ENCODE results near the gene RTRAF. TPM values are rescaled to one million over a fixed set of nuclear protein-coding genes. Genes with fewer than 3 reads are reported as not detected.

The RTRAF gene
- polyA plus RNA-seq, 1 experiment = 205 TPM

- no peak for TF ChIP-seq CTCF (IDR thresholded peaks at IDR 0.05; ENCODE audit: insufficient read depth, low read depth, low read length)
- POLR2A ChIA-PET = interaction anchor here (0.5 kb wide), 1 partner anchor 148 kb away, joined by 3 read pairs; no protein-coding TSS in a partner anchor
- CTCF ChIA-PET = interaction anchor here (0.9 to 1.0 kb wide), 2 partner anchors 10 to 40 kb away, joined by 3 read pairs; no protein-coding TSS in a partner anchor
- DNase-seq (ENCODE audit: low read depth) = no peak
- Histone ChIP-seq H3K27me3 (ENCODE audit: control insufficient read depth, insufficient read depth, low read length) (no peaks in the 10 kb centered on the region), H3K36me3 (ENCODE audit: control insufficient read depth, insufficient read depth, low read length) (peaks cover 22% of the 10 kb centered on the region), H3K4me3 (ENCODE audit: low read depth, low read length) (no peak overlapping the region)
Observed at GRCh38 chr14:52006361-52006760, 17.0 kb downstream of the RTRAF start.

DNA sequence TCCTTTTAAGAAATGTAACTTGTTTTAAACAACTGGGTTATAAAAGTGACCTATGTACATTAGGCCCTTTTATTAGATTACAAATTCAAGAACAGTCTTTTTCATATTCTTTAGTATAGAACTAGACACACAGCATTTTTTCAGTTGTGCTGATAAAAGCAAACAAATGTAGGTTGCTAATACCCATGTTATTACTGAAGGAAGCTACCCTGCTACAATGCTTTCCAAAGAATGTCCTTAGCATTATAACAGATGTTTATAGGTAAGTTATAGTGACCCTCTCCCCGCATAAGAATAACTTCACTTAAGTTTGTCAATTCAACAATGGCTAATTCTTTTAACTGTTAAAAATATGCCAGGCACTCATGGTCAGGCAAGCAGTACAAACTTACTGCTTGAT lies 17.9 kb downstream of the RTRAF start:
- H3K36me3 ChIP-seq (ENCODE audit: control insufficient read depth, insufficient read depth, low read length) = peaks cover 26% of the 10 kb centered on the region
- no peaks in the 10 kb centered on the region for H3K27me3 ChIP-seq (ENCODE audit: control insufficient read depth, insufficient read depth, low read length)
- ChIA-PET CTCF (interaction anchor here (1.4 kb wide), 1 partner anchor 14 kb away, joined by 6 read pairs; no protein-coding TSS in a partner anchor), POLR2A (no interaction called here)
- TF ChIP-seq CTCF (IDR thresholded peaks at IDR 0.05; ENCODE audit: insufficient read depth, low read depth, low read length) = no peak
- no peak for DNase-seq (ENCODE audit: low read depth)
- no peak overlapping the region for H3K4me3 ChIP-seq (ENCODE audit: low read depth, low read length)

DNA sequence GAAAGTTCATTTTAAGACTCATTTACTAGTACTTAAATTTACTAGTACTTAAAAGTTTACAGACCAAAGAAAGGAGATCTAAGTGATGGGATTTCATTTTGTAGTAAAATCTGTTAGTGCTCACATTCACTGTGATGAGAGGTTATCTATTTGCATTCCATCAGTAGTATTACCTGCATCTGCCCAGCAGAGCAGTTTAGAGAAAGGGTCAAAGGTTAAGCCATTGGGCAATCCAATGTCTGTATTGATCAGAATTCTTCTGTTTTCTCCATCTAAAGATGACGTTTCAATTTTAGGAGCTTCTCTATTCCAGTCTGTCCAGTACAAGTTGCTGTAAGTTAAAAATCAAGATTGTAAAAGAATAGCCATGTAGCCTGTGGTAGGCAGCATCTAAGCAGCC lies 18.3 kb downstream of the RTRAF start:
- no peak for TF ChIP-seq CTCF (IDR thresholded peaks at IDR 0.05; ENCODE audit: insufficient read depth, low read depth, low read length)
- Histone ChIP-seq H3K27me3 (ENCODE audit: control insufficient read depth, insufficient read depth, low read length) (no peaks in the 10 kb centered on the region), H3K4me3 (ENCODE audit: low read depth, low read length) (no peak overlapping the region), H3K36me3 (ENCODE audit: control insufficient read depth, insufficient read depth, low read length) (peaks cover 24% of the 10 kb centered on the region)
- POLR2A ChIA-PET = no interaction called here
- DNase-seq (ENCODE audit: low read depth) = no peak
- CTCF ChIA-PET = interaction anchor here (1.0 to 1.4 kb wide), 3 partner anchors 14 to 134 kb away, joined by 3 to 6 read pairs (median 3); partner anchors contain the start of gene NID2

- ChIA-PET CTCF (interaction anchor here (1.0 to 1.5 kb wide), 4 partner anchors 12 to 134 kb away, joined by 3 to 6 read pairs (median 3); partner anchors contain the start of gene NID2), POLR2A (no interaction called here)
- DNase-seq (ENCODE audit: low read depth) = no peak
- TF ChIP-seq CTCF (IDR thresholded peaks at IDR 0.05; ENCODE audit: insufficient read depth, low read depth, low read length) = no peak
- Histone ChIP-seq H3K4me3 (ENCODE audit: low read depth, low read length) (no peak overlapping the region), H3K27me3 (ENCODE audit: control insufficient read depth, insufficient read depth, low read length) (no peaks in the 10 kb centered on the region), H3K36me3 (ENCODE audit: control insufficient read depth, insufficient read depth, low read length) (peaks cover 24% of the 10 kb centered on the region)
Observed at GRCh38 chr14:52008136-52008535, 18.8 kb downstream of the RTRAF start.

DNA sequence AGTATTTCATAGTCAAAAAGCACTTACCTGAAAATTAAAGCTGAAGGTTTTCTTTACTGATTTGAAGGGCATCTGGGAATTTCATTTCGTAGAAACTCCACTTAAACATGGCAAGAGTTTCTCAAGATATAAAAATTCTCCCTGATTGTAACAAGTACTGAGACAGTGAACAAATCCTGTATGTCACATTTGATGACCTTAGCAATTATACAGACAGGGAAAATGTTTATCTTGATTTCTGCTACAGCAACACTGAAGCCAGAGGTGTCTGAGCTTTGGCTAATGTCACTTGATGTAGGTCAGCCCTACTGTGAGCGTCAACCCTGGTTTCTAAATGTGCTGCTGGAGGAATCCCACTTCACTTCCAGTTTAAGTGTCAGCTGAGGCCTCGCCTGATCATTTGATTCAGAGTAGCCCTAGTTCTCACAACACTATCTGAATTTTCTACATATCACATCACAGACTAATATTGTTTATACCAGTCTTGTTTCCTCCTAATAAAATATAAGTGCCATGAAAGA lies 20.9 kb downstream of the RTRAF start:
- no peak for DNase-seq (ENCODE audit: low read depth)
- Histone ChIP-seq H3K36me3 (ENCODE audit: control insufficient read depth, insufficient read depth, low read length) (peaks cover 35% of the 10 kb centered on the region), H3K27me3 (ENCODE audit: control insufficient read depth, insufficient read depth, low read length) (no peaks in the 10 kb centered on the region), H3K4me3 (ENCODE audit: low read depth, low read length) (no peak overlapping the region)
- ChIA-PET CTCF (interaction anchor here (1.3 to 2.9 kb wide), 3 partner anchors 13 to 125 kb away, joined by 4 to 12 read pairs (median 5); no protein-coding TSS in a partner anchor), POLR2A (no interaction called here)
- no peak for TF ChIP-seq CTCF (IDR thresholded peaks at IDR 0.05; ENCODE audit: insufficient read depth, low read depth, low read length)

Measured in BJ (cell line).